ENCODE results near the gene TMEFF2.

TMEFF2 gene

DNA sequence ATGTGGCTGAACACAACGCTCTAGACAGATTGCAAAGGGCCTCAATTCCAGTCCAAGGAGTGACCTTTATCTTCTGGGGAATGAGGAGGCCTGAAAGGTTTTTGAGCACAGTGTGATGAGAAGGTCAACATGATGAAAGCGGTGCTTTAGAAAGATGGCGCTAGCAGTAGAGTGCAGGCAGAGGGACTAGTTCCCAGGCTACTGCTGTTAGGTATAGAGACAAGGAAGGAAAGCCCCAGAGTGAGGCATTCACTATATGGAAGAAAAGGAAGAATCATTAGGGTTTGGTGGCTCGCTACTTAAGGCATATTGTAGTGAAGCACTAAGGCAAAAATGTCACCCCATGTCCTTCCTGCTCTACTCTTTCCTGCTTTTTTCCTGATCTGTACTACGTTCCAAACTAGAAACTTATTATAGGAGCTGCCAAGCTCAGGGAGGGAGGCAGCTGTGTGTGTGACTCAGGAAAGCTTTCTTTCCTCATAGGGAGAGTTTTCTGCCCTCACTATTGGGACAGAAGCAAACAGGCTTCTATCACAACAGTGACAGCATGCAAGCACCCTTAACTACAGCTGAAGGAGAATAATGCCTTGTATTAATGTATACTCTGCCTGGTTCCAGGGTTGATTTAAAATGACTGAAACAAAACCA is 187.0 kb downstream of the TMEFF2 start:
- DNase-seq, result no peak

DNA sequence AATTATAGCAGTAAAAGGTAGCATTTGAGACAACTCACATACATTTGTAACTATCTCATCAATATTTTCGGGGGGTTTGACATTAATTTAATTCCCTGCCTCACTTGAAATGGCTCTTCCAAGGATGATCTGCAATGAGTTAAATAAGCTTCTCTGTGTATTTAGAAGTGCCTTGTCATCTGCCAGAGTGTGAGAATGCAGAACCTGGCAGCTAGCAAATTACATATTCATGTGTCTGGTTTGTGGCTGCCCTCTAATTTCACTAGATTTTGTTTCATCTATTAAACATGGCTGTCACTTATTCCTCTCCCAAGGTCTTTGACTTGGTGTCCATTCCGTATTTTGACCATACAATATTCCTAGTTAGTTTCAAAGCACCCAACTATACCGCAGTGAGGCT is 189.5 kb downstream of the TMEFF2 start:
- DNase-seq, result no peak

DNA sequence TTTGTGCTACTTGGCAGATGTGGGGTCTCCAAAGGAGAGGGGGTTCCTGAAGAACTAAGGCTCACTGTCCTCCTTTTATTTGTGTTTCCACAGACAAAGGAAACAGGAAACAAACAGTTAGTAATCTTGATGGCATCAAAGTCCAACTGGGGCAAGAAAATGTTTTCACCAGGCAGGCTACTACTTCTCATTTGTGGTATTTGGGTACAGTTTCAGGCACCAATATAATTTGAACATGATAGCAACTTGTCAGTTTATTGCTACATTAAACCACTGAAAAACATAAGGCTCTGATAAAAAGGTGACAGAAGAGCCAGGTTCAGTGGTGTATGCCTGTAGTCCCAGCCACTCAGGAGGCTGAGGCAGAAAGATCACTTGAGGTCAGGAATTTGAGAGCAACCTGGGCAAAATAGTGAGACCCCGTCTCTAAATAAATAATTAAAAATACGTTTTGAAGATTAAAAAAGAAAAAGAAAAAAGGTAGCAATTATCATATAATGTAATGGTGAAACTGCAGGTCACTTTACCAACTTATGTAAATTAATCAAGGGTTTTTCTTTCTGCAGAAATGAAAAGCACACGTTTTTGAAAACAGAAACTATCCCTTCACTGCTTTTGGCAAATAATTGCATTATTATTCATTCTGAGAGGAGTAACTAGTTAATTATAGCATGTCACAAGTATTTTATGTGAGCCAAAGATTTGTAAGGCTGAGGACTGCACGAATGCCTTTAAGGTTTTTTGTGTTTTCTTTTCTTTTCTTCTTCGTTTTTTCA is 190.4 kb downstream of the TMEFF2 start:
- no peak for DNase-seq

DNA sequence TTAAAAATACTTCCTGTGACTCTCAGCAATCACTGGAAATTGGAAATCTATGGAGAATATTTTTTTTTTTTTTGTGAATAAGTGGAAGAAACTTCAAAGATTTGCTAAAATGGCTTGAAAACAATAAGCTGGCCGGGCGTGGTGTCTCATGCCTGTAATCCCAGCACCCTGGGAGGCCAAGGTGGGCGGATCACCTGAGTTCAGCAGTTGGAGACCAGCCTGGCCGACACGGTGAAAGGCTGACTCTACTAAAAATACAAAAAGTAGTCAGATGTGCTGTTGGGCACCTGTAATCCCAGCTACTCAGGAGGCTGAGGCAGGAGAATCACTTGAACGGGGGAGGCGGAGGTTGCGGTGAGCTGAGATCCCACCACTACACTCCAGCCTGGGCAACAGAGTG is 192.3 kb downstream of the TMEFF2 start:
- no peak for DNase-seq

DNA sequence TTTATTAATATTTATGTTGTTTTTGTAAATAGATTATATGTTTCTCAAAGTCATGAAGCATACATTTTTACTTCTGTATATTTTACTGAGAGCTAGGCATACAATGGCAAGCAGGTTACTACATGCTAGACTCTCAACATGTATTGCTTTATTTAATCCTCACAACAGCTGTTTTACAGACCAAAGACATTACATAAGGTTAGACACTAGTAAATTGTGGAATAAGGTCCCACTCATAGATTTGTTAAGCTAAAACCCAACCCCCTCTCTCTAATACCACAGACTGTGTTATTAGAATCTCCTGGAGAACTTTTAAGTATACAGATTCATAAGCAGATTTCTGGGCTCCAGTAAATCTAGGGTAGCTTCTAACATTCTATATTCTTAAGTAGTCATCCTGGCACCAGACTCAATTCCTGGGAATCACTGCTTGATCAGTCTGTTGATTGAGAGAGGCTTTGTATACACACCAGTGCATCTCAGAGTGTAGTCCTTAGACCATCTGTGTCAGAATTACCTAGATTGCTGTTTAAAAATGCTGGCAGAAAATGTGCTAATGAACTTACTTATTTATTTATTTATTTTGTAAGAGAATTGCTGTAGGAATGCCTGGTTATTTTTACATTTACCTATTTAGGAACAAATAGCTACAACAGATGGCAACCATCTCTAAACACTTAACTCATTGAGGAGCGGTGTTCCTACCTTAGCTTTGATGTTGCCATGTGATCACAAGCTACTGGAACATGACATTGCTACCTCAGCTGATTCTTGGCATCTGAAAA is 194.3 kb downstream of the TMEFF2 start:
- DNase-seq, result no peak

DNA sequence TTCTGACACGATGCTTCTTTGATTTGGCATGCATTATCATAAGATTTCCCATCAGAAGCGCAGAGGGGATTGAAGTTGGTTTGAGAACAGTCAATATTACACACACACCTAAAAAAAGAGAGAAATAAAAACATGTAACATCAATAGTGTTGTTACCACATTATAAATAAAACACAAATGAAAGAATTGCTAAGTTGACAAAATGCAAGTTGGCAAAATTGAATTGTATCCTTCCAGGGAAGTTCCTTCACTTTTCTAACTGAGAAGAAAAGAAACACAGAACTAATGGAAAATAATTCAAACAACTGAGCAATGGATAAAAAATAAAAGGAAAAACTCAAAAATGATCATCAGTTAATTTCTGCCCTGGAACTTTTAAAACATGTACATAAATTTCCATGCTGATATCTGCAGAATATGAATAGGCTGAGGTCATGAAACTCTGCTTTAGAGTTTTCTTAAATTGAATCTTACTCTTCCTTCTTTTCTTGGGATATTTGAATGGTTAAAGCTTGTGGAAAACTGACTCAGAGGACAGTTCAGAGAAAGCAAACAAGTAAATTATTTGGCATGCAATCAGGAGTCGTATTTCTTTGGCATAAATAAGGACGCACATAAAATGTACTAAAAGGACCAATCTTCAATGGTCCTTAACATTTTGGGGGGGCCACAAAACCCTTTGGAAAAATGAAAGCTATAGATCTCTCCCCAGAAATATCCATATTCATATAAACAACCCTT is 195.5 kb downstream of the TMEFF2 start:
- no peak for DNase-seq

DNA sequence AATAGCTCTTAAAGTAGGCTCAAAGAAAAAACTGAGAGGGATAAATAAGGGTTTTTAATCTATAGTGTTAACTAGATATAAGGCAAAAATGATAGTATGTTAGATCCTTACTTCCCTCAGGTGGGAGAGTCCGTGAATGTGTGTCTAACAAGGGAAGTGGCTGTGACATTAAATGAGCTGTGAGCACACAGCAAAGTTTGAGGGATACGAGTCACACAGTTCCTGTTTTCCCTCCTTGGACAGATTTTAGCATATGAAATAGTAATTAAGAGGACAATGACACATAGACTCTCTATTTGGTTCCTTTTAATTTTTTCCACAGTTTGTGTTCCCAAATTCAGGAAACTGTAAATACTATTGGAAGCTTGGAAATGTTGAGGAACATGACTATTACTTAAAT is 199.4 kb downstream of the TMEFF2 start:
- no peak for DNase-seq

DNA sequence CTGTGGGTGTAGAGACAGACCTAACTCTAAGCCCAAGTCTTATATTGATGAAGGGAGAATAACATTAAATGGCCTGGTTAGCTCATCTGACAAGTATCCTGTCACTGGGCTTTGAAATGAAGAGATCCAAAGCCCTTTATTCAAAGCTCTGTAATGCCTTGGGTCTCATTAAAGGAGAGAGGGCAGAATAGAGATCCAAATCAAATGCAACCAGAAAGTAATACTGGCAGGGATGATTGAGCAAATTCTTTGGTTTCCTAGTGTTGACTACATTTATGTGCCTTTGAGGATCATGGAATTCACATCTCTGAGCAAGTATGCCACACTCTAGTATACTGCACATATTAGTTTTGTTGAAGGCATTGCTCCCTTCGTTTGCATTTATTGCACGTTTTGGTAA is 200.0 kb downstream of the TMEFF2 start:
- no peak for DNase-seq

DNA sequence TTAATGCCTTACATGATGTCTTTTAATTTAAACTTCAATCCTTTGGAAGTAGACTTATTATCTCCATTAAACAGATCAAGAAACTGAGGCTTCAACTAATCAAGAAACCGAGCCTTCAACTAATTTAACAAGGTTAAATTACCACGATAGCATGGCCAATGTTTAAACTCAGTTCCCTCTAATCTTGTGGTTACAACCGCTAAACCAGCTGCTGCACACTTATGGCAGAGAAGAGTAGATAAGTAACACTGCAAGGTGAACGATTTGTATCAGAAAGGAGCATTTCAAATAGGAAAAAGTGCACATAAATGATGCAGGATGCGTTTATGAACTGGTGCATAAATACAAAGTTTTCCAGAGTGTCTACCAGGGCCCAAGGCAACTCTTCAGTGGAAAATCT is 203.3 kb downstream of the TMEFF2 start:
- no peak for DNase-seq

DNA sequence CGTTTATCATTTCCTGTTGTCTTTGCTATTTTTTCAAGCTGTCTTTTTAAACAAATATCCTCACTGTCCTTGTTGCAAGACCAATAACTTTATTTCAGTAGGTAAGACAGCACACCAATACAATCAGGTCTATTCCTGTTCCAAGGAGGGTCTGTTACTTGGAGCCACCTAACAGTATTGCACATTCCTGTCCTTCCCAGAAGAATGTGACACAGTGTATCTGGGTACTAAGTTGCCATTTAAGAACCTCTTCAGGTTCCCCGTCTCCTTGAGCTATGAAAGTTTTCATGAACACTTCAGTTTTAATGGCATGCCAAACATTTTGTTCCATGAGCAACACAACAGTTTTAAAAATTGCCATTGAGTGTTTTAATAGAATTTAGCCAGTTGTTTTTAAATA is 209.0 kb downstream of the TMEFF2 start:
- no peak for DNase-seq

DNA sequence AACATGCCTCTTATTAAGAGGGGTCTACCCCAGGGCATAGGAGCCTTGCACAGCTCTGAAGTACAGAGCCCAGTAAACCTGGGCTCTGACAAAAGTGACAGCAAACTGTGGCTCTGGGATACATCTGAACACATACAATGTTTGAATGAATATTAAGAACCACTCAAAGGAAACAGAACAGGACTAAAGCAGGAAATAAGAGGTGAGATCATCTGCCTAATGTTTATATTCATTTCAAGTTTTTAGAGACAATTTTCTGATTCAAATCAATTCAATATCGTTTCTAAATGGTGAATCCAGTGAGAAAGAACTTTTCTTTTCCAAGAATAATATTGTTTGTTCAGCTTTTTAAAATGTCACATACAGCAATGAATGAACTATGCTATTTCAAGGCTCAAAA is 211.1 kb downstream of the TMEFF2 start:
- no peak for DNase-seq

DNA sequence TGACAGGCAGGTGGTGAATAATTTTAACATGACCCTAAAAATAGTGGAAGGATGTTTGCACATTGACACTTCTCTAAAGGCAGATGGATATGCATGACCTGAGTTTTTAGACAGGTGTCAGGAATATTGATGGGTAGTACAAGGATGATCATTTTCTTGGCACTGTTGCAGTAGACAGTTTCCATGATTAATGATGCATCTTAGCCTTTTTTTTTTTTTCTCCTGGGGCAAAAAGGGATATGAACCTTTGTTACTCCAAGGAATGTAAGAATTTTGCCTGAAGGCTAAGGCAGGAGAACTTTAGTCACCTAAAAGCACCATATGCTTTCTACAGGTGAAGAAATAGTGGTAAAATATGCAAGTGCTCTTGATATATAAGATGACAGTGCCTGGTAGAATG is 211.5 kb downstream of the TMEFF2 start:
- DNase-seq, result no peak

DNA sequence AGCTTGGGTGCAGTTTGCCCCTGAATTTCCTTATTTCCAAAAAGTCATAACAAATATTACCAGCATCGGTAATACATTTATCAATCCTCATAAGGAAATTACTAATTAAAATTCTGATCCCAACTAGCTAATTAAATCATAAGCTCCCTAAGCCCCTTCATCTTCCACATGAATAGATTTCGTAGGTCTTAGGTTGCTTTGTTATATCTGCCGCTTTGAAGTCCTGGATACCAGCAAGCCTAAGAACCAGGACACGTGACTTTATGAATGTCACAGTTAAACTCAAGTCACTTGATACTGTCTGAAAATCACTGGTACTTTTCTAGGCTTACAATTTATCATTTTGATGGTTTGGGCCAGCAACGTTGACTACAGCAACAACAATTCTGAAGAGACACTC is 213.0 kb downstream of the TMEFF2 start:
- no peak for DNase-seq

DNA sequence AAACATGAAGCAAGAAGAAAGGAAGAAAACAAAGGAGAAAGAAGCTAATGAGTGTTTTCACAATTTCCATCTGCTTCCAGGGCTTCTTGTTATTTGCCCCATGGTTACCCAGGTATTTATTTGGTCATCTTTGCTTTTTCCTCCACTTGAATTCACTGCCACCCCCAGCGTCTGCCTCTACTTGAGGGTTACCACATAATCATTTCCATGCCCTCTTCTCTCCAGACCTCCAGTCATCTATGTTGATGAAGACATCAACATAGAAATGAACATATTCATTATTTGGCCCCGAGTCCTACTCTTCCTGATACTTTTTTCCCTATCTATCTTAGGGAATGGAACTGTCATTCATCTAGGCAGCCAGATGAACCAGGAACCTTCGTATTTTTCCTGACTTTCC is 214.2 kb downstream of the TMEFF2 start:
- no peak for DNase-seq

DNA sequence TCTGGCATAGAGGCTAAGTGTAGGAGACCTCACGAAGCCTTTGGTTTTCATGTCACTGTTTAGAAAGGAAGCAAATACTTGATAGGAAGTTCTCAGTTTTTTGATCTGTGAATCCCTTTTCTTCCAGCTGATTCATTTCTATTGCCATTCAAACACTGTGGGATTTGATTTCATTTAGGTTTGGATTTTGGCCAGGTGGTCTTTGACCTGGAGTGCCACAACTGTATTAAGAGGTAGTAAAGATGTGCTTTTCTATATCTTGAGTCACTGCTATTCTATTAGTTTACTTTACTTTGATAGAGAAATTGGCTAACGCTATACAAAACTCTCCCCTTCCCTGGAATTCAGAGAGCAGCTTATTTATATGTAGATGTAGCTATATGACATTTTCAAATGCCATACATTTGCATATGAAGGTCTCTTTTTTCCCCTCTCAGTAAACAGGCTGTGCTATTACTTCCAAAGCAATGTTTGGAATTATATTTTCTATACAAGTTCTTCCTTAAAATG is 215.5 kb downstream of the TMEFF2 start:
- DNase-seq, result no peak

DNA sequence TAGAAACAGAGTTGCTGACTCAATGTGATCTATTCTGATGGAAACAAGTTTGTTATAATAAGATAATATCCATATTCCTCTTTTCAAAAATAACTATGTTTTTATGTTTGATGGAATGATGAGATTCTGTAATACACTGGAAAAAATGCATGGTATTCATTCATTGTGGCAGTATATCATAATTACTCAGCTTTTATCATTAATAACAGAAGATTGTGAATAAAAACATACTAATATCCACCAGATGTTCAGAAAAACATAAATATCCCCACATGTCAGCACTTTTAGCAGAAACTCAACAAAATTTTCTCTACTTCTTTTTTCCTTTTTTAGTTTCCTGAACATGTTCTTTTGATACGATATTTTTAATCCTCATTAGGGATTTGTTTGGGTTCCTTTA is 217.0 kb downstream of the TMEFF2 start:
- no peak for DNase-seq

DNA sequence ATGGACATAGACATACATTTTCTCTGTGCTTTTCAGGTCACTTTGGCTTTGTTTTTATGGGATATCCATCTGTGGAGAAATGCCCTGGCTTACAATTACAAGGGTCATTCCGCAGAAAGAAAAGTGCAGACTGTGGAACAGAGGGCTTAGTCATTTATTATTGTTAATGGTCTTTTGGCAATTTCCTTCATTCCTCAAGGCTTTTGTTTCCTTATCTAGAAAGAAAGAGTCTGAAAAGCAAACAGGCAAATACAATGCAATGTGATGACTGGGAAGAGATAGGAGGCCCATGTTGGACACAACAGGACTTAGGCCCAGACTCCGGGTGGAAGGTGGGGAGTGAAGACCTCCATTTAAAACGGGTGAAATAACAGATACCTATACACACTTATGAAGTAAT is 218.3 kb downstream of the TMEFF2 start:
- no peak for DNase-seq

DNA sequence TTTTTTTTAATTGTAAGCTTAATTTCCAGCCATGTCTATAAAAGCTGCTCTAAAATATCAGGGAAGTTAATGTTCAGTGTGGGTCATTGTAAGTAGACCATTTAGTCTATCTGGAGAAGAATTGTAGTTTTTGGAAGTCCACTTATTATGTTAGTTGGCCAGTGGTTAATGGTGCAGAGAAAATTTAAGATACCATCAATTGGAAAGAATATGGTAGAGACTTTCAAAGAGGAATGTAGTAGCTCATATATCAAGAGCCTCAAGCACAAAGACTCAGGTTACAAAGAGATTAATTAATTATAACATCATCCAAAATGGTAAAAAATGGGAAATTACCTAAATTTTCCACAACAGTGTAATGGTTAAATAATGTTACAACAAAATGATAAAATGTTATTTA is 220.1 kb downstream of the TMEFF2 start:
- no peak for DNase-seq

DNA sequence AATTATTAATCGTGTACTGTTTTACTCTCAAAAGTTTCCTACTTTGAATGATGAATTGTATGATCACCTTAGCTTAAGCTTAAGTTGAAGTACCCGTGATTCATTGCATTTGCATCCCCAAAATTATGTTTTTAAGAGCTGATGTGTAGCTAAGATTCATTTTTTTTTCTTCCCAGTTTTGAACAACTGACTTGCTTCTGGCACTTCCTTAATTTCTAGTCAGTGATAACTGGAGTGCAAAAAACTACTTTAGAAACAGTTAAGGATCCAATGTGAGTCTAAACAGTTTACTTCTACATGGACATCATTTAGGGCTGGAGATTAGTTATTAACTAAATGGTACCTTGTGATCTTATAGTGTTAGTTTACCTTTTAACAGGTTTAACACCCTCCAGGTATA is 223.9 kb downstream of the TMEFF2 start:
- DNase-seq, result no peak

DNA sequence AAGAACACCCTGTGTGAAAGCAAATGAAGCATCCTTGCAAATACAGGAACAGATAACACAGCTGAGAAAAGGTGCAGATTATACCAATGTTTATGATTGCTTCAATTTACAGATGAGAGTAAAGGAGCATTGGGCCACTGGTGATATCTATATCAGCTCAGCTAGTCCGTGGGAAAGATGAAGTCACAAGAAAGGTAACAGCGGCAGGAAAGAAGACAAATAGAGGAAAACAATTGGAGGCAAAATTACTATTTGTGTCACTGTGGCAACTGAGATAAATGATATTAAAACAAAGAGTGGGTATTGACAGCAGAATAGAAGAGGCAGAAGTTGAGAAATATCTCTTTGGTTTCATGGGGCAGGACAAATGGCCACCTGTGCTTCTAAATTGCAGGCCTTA is 226.6 kb downstream of the TMEFF2 start:
- no peak for DNase-seq

DNA sequence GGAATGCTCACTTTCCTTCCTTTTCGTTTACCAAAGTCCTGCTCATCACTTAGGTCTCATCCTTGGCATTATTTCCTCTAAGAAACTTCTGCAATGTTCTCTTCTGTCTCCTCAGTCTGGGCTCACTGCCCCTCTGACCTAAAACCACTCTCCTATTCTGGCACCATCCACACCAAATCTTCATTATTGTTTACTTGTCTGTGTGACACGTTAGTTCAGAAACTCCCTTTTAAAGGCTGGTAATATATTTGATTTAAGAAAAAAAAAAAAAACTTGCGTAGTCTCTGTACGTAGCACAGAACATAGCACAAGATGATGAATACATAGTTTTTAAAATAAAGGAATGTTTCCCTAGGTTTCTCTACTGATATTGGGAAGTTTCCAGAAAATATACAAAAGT is 229.0 kb downstream of the TMEFF2 start:
- DNase-seq, result no peak

DNA sequence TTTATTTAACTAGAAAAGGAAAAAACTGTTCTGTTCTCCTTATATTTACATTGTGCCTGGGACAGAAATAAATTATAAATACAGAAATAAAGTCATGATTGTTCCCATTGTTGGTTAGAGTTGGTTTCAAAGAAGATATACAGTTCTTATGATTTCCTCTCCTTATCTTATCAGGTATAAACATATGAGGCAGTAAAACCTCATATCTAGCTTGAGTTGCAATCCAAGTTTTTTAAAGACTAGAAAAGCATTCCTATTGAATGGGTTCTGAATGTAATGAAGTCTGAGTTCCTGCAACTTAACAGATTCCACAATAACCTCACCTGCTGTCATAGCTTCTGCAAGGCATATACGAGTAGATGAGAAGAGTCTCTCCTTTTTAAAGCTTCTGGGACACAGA is 233.2 kb downstream of the TMEFF2 start:
- no peak for DNase-seq

DNA sequence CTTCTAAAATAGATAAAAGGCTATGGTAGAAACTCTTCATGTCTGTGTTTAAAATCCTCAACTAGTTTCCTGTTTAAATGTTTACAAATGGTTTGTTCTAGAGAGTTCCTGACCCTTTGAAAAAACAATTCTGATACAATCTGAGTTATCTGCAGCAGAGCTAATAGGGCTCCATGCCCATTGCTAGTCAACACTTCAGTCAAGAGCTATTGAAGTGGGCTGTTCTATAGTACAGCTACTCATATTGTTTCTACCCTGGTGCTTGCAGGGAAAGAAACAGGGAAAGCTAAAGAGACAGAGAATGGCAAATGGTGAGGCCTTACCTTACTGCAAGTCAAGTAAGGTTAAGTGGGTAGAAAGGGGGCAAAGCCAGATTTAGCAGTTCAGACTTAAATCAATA is 235.5 kb downstream of the TMEFF2 start:
- no peak for DNase-seq
